ENCODE measurements around the gene CYP26B1.

CYP26B1 gene

DNA sequence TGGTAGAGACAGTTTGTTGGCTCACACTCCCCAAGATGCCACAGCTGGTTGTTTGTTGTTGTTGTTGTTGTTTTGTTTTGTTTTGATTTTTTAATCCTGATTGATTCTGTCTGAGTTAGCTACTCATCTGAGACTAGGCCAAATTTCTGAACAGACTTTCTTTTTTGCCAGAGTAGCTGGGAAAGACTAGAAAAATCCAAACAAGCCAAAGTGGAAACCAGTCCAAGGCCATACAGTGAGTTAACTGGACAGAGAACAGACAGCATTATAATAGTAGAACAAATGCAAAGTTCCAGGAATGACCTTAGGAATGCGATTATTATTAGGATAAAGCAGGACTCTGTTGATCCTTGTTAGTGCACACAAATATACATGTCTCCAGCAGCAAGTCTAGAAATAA lies 43.8 kb upstream of the CYP26B1 start (continued):
- TF ChIP-seq CSRNP3 (CRISPR knock-in tag; IDR thresholded peaks at IDR 0.05) = no peak
- no peak for TF ChIP-seq ISL1 (CRISPR knock-in tag; IDR thresholded peaks at IDR 0.05)

GRCh38 chr2:72185206-72185605 lies 37.5 kb upstream of the CYP26B1 start:
- TF ChIP-seq PPARA (CRISPR knock-in tag; IDR thresholded peaks at IDR 0.05; ENCODE audit: borderline replicate concordance) = no peak
- no peak for TF ChIP-seq CSRNP3 (CRISPR knock-in tag; IDR thresholded peaks at IDR 0.05)
- no peak for TF ChIP-seq TCF4 (CRISPR knock-in tag; IDR thresholded peaks at IDR 0.05; ENCODE audit: borderline replicate concordance)
- no peak for TF ChIP-seq ZNF8 (CRISPR knock-in tag; IDR thresholded peaks at IDR 0.05)
- no peak for TF ChIP-seq ARNTL (CRISPR knock-in tag; IDR thresholded peaks at IDR 0.05; ENCODE audit: borderline replicate concordance, low read depth)
- no peak for TF ChIP-seq ESRRG (CRISPR knock-in tag; IDR thresholded peaks at IDR 0.05)
- no peak for TF ChIP-seq SNAI2 (CRISPR knock-in tag; IDR thresholded peaks at IDR 0.05)
- no peak for TF ChIP-seq ZC3H10 (CRISPR knock-in tag; IDR thresholded peaks at IDR 0.05)
- TF ChIP-seq OSR1 (CRISPR knock-in tag; IDR thresholded peaks at IDR 0.05) = no peak
- no peak for TF ChIP-seq GLIS3 (CRISPR knock-in tag; IDR thresholded peaks at IDR 0.05)
- no peak for TF ChIP-seq ISL1 (CRISPR knock-in tag; IDR thresholded peaks at IDR 0.05)

GRCh38 chr2:72183466-72183865 lies 35.8 kb upstream of the CYP26B1 start:
- ATAC-seq = no peak
- TF ChIP-seq TSHZ2 (CRISPR knock-in tag; IDR thresholded peaks at IDR 0.05) (no peak), BACH2 (CRISPR knock-in tag; IDR thresholded peaks at IDR 0.05; ENCODE audit: borderline replicate concordance) (no peak), ZC3H10 (CRISPR knock-in tag; IDR thresholded peaks at IDR 0.05) (no peak), CREB5 (CRISPR knock-in tag; IDR thresholded peaks at IDR 0.05; ENCODE audit: low read depth) (no peak), ZNF565 (CRISPR knock-in tag; conservative IDR thresholded peaks at IDR 0.05; ENCODE audit: low read depth) (no peak)

More at GRCh38 chr2:72185206-72185605, 37.5 kb upstream of the CYP26B1 start:
- ATAC-seq = no peak

GRCh38 chr2:72183016-72183415 lies 35.4 kb upstream of the CYP26B1 start:
- no peak for ATAC-seq
- no peak for TF ChIP-seq ZFP30 (CRISPR knock-in tag; IDR thresholded peaks at IDR 0.05)
- TF ChIP-seq ZFP3 (CRISPR knock-in tag; IDR thresholded peaks at IDR 0.05) = no peak
- TF ChIP-seq CSRNP3 (CRISPR knock-in tag; IDR thresholded peaks at IDR 0.05) = no peak
- no peak for TF ChIP-seq ISL1 (CRISPR knock-in tag; IDR thresholded peaks at IDR 0.05)
- no peak for TF ChIP-seq BACH2 (CRISPR knock-in tag; IDR thresholded peaks at IDR 0.05; ENCODE audit: borderline replicate concordance)
- no peak for TF ChIP-seq RARB (CRISPR knock-in tag; IDR thresholded peaks at IDR 0.05)
- TF ChIP-seq ZNF70 (CRISPR knock-in tag; IDR thresholded peaks at IDR 0.05) = no peak
- no peak for TF ChIP-seq GLIS3 (CRISPR knock-in tag; IDR thresholded peaks at IDR 0.05)
- TF ChIP-seq ZC3H10 (CRISPR knock-in tag; IDR thresholded peaks at IDR 0.05) = no peak
- no peak for TF ChIP-seq OSR1 (CRISPR knock-in tag; IDR thresholded peaks at IDR 0.05)
- TF ChIP-seq ARNTL (CRISPR knock-in tag; IDR thresholded peaks at IDR 0.05; ENCODE audit: borderline replicate concordance, low read depth) = no peak
- TF ChIP-seq SNAI2 (CRISPR knock-in tag; IDR thresholded peaks at IDR 0.05) = no peak
- no peak for TF ChIP-seq ESRRG (CRISPR knock-in tag; IDR thresholded peaks at IDR 0.05)
- no peak for TF ChIP-seq ZNF565 (CRISPR knock-in tag; conservative IDR thresholded peaks at IDR 0.05; ENCODE audit: low read depth)
